Peyer's patch (tissue), 4 donors: ENCODE data around the gene TMEM92.

Experiments used
- POLR2A ChIP-seq, 2 donors: fragments of 450-650 bp; IDR thresholded peaks; one replicate each; pipeline ENCODE4 v1.5.1; 2017; ENCODE audit warnings: antibody characterized with exemption in 2 of 2, mild to moderate bottlenecking in 2 of 2, moderate library complexity in 2 of 2
- TF ChIP-seq, protein P1 (sequence below), 6 experiments: fragments of 450-650 bp in 4 of 6; fragments of 200-600 bp in 2 of 6; sonication (generic) in 1 of 6; IDR thresholded peaks; one replicate each; pipeline ENCODE4 v1.5.1; 2017 to 2019; ENCODE audit warnings: antibody characterized with exemption in 6 of 6, mild to moderate bottlenecking in 3 of 6, moderate library complexity in 1 of 6

DNA sequence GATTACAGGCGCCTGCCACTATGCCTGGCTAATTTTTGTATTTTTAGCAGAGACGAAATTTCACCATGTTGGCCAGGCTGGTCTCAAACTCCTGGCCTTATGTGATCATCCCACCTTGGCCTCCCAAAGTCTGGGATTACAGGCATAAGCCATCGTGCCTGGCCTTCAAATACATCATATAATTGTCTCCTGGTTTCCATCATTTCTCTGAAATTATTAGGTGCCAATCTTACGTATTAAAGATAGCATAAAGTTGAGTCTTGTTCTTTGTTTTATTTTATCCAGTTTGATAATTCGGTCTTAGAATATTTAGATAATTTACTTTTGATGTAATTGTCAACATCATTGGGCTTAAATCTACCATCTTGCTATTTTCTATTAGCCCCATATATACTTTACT, 32.8 kb upstream of the TMEM92 start:
- TF ChIP-seq POLR2A (IDR thresholded peaks at IDR 0.05), result no peak
- TF ChIP-seq, protein P1, sequence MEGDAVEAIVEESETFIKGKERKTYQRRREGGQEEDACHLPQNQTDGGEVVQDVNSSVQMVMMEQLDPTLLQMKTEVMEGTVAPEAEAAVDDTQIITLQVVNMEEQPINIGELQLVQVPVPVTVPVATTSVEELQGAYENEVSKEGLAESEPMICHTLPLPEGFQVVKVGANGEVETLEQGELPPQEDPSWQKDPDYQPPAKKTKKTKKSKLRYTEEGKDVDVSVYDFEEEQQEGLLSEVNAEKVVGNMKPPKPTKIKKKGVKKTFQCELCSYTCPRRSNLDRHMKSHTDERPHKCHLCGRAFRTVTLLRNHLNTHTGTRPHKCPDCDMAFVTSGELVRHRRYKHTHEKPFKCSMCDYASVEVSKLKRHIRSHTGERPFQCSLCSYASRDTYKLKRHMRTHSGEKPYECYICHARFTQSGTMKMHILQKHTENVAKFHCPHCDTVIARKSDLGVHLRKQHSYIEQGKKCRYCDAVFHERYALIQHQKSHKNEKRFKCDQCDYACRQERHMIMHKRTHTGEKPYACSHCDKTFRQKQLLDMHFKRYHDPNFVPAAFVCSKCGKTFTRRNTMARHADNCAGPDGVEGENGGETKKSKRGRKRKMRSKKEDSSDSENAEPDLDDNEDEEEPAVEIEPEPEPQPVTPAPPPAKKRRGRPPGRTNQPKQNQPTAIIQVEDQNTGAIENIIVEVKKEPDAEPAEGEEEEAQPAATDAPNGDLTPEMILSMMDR (IDR thresholded peaks at IDR 0.05), result no peak
